Natural killer cell (primary cell): ENCODE measurements around the gene CDH12. TPM values are rescaled to one million over a fixed set of nuclear protein-coding genes. Genes with fewer than 3 reads are reported as not detected.

Experiments used
- ATAC-seq, 3 donors: fragments of 150-1000 bp in 2 of 3; fragments of 200-7000 bp in 1 of 3; cut with Tn5 transposase; 1 replicate in 1 of 3; 2 replicates in 2 of 3; pipeline ENCODE4 v1.10.0; 2021; ENCODE audit warnings: mild to moderate bottlenecking in 2 of 3, moderate library complexity in 2 of 3
- DNase-seq, 2 donors: peaks; one replicate each; pipeline versions ENCODE4 v3.0.0 to v3.0.0-alpha.2; 2013 to 2021; ENCODE audit warnings: mixed read lengths in 1 of 2
- H3K27ac ChIP-seq: one replicate; pipeline ENCODE4 v1.5.1; 2013; ENCODE audit warnings: mild to moderate bottlenecking, low read length
- H3K27me3 ChIP-seq: one replicate; pipeline ENCODE4 v1.6.1; 2013; ENCODE audit warnings: low read length; ENCODE audit not compliant: control insufficient read depth, insufficient read depth
- H3K36me3 ChIP-seq: one replicate; pipeline ENCODE4 v1.6.1; 2013; ENCODE audit warnings: low read length; ENCODE audit not compliant: control insufficient read depth, insufficient read depth
- H3K4me1 ChIP-seq: one replicate; pipeline ENCODE4 v1.6.1; 2013; ENCODE audit warnings: low read length; ENCODE audit not compliant: control insufficient read depth, insufficient read depth
- H3K4me3 ChIP-seq: one replicate; pipeline ENCODE4 v1.5.1; 2013; ENCODE audit warnings: low read length
- H3K9me3 ChIP-seq: one replicate; pipeline ENCODE4 v1.6.1; 2013; ENCODE audit warnings: low read length; ENCODE audit not compliant: control insufficient read depth, insufficient read depth
- H3K27ac Mint-ChIP-seq, 2 donors: one replicate each; pipeline ENCODE4 v1.8.0; 2022; ENCODE audit warnings: mild to moderate bottlenecking in 2 of 2, mixed read lengths in 2 of 2, moderate library complexity in 1 of 2
- H3K27me3 Mint-ChIP-seq, 2 donors: one replicate each; pipeline ENCODE4 v1.8.0; 2022; ENCODE audit warnings: low read depth in 2 of 2, mixed read lengths in 2 of 2
- H3K36me3 Mint-ChIP-seq: one replicate; pipeline ENCODE4 v1.8.0; 2022; ENCODE audit warnings: mixed read lengths
- H3K4me1 Mint-ChIP-seq, 2 donors: one replicate each; pipeline ENCODE4 v1.8.0; 2022; ENCODE audit warnings: mixed read lengths in 2 of 2
- H3K4me3 Mint-ChIP-seq: one replicate; pipeline ENCODE4 v1.8.0; 2022; ENCODE audit warnings: mild to moderate bottlenecking, moderate library complexity, mixed read lengths
- H3K9me3 Mint-ChIP-seq, 2 donors: one replicate each; pipeline ENCODE4 v1.8.0; 2022; ENCODE audit warnings: mixed read lengths in 2 of 2
- WGBS: methylation state at CpG from one replicate; pipeline ENCODE4 v1.1.7; 2013; ENCODE audit warnings: missing lambda C conversion rate; ENCODE audit not compliant: insufficient coverage; 5-methylcytosine and 5-hydroxymethylcytosine counted together
- intact Hi-C: fragments of 100-400 bp; cut with micrococcal nuclease; formaldehyde crosslinking; loops from one replicate; pipeline ENCODE4 v1.14.2; 2022
- total RNA-seq, 4 donors: library from RNA; stranded (reverse); fragments of 120-200 nt in 1 of 4; gene quantifications; one replicate each; pipeline versions ENCODE4 v1.2.3 to v1.2.4, GENCODE V29; 2013 to 2022
- TF ChIP-seq, protein P1 (sequence below): fragments of 200-600 bp; IDR thresholded peaks from one replicate; pipeline ENCODE4 v1.8.0; 2022; ENCODE audit warnings: antibody characterized with exemption

CDH12 gene
- total RNA-seq, 3 donors from 2014 or later (not counting 1 experiment from before 2014, with no cell fraction given), result not detected

- WGBS, result 100% methylated on average over 1 of the region's 3 CpGs
- H3K4me3 Mint-ChIP-seq, result no peak overlapping the region
- intact Hi-C loops, result no loop called here
- H3K9me3 ChIP-seq, result peaks cover 2% of the 10 kb centered on the region
- no peaks in the 10 kb centered on the region for H3K27me3 ChIP-seq
- no peak overlapping the region for H3K27ac Mint-ChIP-seq
- H3K4me3 ChIP-seq, result no peak overlapping the region
- no peaks in the 10 kb centered on the region for H3K27me3 Mint-ChIP-seq
- no peaks in the 10 kb centered on the region for H3K36me3 ChIP-seq
- ATAC-seq (no peak), DNase-seq (no peak)
- H3K36me3 Mint-ChIP-seq, result peaks cover 11% of the 10 kb centered on the region
- no peaks in the 10 kb centered on the region for H3K4me1 ChIP-seq
- TF ChIP-seq, protein P1, sequence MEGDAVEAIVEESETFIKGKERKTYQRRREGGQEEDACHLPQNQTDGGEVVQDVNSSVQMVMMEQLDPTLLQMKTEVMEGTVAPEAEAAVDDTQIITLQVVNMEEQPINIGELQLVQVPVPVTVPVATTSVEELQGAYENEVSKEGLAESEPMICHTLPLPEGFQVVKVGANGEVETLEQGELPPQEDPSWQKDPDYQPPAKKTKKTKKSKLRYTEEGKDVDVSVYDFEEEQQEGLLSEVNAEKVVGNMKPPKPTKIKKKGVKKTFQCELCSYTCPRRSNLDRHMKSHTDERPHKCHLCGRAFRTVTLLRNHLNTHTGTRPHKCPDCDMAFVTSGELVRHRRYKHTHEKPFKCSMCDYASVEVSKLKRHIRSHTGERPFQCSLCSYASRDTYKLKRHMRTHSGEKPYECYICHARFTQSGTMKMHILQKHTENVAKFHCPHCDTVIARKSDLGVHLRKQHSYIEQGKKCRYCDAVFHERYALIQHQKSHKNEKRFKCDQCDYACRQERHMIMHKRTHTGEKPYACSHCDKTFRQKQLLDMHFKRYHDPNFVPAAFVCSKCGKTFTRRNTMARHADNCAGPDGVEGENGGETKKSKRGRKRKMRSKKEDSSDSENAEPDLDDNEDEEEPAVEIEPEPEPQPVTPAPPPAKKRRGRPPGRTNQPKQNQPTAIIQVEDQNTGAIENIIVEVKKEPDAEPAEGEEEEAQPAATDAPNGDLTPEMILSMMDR, result no peak
- peaks cover 9 to 14% of the 10 kb centered on the region in 2 donors for H3K9me3 Mint-ChIP-seq
- no peak overlapping the region for H3K27ac ChIP-seq
- no peaks in the 10 kb centered on the region for H3K4me1 Mint-ChIP-seq
Measured at GRCh38 chr5:21701317-21701716, 1151.8 kb downstream of the CDH12 start.
